ENCODE data around the gene DEK.

GRCh38 chr6:18240230-18240629 lies 24.1 kb downstream of the DEK start:
- TF ChIP-seq EZH2 (optimal IDR thresholded peaks at IDR 0.05; ENCODE audit: low read depth, low read length): no peak
- TF ChIP-seq CTCF (IDR thresholded peaks at IDR 0.05; ENCODE audit: low read length): no peak
- no peak for TF ChIP-seq EZH2phosphoT487 (IDR thresholded peaks at IDR 0.05; ENCODE audit: low read length)
